ENCODE measurements around the gene WDR82. TPM values are rescaled to one million over a fixed set of nuclear protein-coding genes. Genes with fewer than 3 reads are reported as not detected.
"Not testable (repeated sequence)": the region's sequence is repeated elsewhere in the genome, so short reads cannot be mapped to it uniquely, and the experiment has no call there.

WDR82 gene
- polyA plus RNA-seq, 1 donor, result 71.9 TPM

GRCh38 chr3:52274781-52275180 is 3.7 kb downstream of the WDR82 start:
- H3K27me3 ChIP-seq (ENCODE audit: control insufficient read depth, insufficient read depth, low read length); H3K9me3 ChIP-seq (ENCODE audit: control insufficient read depth, low read depth, low read length); H3K4me3 ChIP-seq (ENCODE audit: low read length); H3K27ac ChIP-seq (ENCODE audit: low read length); DNase-seq: not testable (repeated sequence)
- H3K4me1 ChIP-seq (ENCODE audit: control insufficient read depth, insufficient read depth, low read length), result peaks cover 14% of the 10 kb centered on the region
- WGBS (ENCODE audit: insufficient coverage, low lambda C conversion rate), result no CpG with 5 or more reads among the region's 18 CpGs
- peaks cover 15% of the 10 kb centered on the region for H3K36me3 ChIP-seq (ENCODE audit: control insufficient read depth, insufficient read depth, low read length)

DNA sequence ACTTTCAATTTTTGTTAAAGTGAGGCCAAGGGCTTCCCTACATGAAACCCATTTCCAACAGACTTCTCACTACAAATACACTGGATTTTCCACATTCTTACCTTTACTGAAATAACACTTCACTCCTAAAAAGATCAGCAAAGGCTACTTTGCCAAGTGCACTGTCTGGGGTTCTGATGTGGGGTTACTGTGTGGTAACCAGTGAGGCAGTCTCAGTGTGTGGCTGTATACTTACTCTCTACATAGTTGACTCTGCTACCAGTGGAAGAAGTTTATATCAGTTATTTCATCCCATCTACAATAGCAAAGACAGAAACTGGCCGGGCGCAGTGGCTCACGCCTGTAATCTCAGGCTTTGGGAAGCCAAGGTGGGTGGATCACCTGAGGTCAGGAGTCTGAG is 5.6 kb downstream of the WDR82 start:
- H3K27ac ChIP-seq (ENCODE audit: low read length), result no peak overlapping the region
- no CpG with 5 or more reads among the region's 3 CpGs for WGBS (ENCODE audit: insufficient coverage, low lambda C conversion rate)

GRCh38 chr3:52272172-52272571 is 6.3 kb downstream of the WDR82 start:
- DNase-seq; H3K9me3 ChIP-seq (ENCODE audit: control insufficient read depth, low read depth, low read length); H3K4me1 ChIP-seq (ENCODE audit: control insufficient read depth, insufficient read depth, low read length); H3K4me3 ChIP-seq (ENCODE audit: low read length); H3K27me3 ChIP-seq (ENCODE audit: control insufficient read depth, insufficient read depth, low read length); H3K27ac ChIP-seq (ENCODE audit: low read length): not testable (repeated sequence)
- 90% methylated on average over 3 of the region's 9 CpGs for WGBS (ENCODE audit: insufficient coverage, low lambda C conversion rate)
- peaks cover 36% of the 10 kb centered on the region for H3K36me3 ChIP-seq (ENCODE audit: control insufficient read depth, insufficient read depth, low read length)

More for the DNA sequence above, 5.6 kb downstream of the WDR82 start:
- peaks cover 30% of the 10 kb centered on the region for H3K36me3 ChIP-seq (ENCODE audit: control insufficient read depth, insufficient read depth, low read length)
- H3K4me3 ChIP-seq (ENCODE audit: low read length), result no peak overlapping the region
- no peaks in the 10 kb centered on the region for H3K9me3 ChIP-seq (ENCODE audit: control insufficient read depth, low read depth, low read length)
- peaks cover 7% of the 10 kb centered on the region for H3K4me1 ChIP-seq (ENCODE audit: control insufficient read depth, insufficient read depth, low read length)
- DNase-seq, result no peak
- H3K27me3 ChIP-seq (ENCODE audit: control insufficient read depth, insufficient read depth, low read length), result no peaks in the 10 kb centered on the region

GRCh38 chr3:52270252-52270754 is 8.1 kb downstream of the WDR82 start:
- DNase-seq, result peak in 1 of 2 donors; percentile 19
- no peaks in the 10 kb centered on the region for H3K9me3 ChIP-seq (ENCODE audit: control insufficient read depth, low read depth, low read length)
- H3K36me3 ChIP-seq (ENCODE audit: control insufficient read depth, insufficient read depth, low read length), result peaks cover 49% of the 10 kb centered on the region
- WGBS (ENCODE audit: insufficient coverage, low lambda C conversion rate), result no CpG with 5 or more reads among the region's 9 CpGs
- H3K4me3 ChIP-seq (ENCODE audit: low read length), result no peak overlapping the region
- no peak overlapping the region for H3K27ac ChIP-seq (ENCODE audit: low read length)
- no peaks in the 10 kb centered on the region for H3K27me3 ChIP-seq (ENCODE audit: control insufficient read depth, insufficient read depth, low read length)
- peaks cover 3% of the 10 kb centered on the region for H3K4me1 ChIP-seq (ENCODE audit: control insufficient read depth, insufficient read depth, low read length)

DNA sequence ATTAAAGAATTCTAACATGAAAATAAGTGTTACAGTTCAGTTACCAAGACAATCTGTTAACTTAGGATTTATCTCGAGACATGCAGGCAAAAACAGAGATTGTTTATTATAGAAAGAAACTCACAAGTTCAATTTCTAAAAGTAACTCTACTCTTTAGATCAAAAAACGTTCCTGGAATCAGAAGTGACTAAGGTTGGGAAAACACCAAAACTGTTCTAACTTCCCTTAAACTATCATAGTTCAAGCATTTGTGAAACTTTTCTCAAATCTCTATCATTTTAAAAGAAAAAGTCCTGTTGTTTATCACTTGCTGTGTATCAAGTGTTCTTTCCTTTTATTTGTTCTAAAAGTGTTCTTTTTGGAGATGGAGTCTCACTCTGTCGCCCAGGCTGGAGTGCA is 8.7 kb downstream of the WDR82 start:
- H3K27ac ChIP-seq (ENCODE audit: low read length), result no peak overlapping the region
- H3K9me3 ChIP-seq (ENCODE audit: control insufficient read depth, low read depth, low read length), result no peaks in the 10 kb centered on the region
- peaks cover 3% of the 10 kb centered on the region for H3K4me1 ChIP-seq (ENCODE audit: control insufficient read depth, insufficient read depth, low read length)
- H3K36me3 ChIP-seq (ENCODE audit: control insufficient read depth, insufficient read depth, low read length), result peaks cover 52% of the 10 kb centered on the region
- 73% methylated on average over 2 of the region's 3 CpGs for whole genome bisulfite sequencing (ENCODE audit: insufficient coverage, low lambda C conversion rate)
- H3K4me3 ChIP-seq (ENCODE audit: low read length), result no peak overlapping the region
- DNase-seq, result no peak
- H3K27me3 ChIP-seq (ENCODE audit: control insufficient read depth, insufficient read depth, low read length), result no peaks in the 10 kb centered on the region

DNA sequence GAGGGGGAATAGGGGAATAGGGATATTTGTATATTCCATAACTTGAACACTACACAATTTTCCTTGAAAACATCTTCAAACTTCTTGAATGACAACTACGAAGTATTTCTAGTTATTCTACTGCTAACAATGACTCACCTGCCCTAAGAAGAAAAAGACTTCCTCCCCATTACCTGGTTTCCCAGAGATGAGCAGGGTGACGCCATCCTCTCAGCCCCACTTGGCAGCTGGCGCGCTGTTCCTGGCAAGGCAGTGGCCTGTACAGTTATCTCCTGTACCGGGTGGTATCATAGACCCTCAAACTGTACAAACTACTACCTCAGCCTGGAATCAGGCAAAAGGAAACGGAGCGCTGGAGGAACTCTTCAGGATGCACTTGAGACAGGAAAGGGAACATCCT is 10.4 kb downstream of the WDR82 start:
- Histone ChIP-seq H3K27ac (ENCODE audit: low read length) (no peak overlapping the region), H3K9me3 (ENCODE audit: control insufficient read depth, low read depth, low read length) (no peaks in the 10 kb centered on the region), H3K36me3 (ENCODE audit: control insufficient read depth, insufficient read depth, low read length) (peaks cover 65% of the 10 kb centered on the region), H3K4me1 (ENCODE audit: control insufficient read depth, insufficient read depth, low read length) (peaks cover 3% of the 10 kb centered on the region), H3K27me3 (ENCODE audit: control insufficient read depth, insufficient read depth, low read length) (no peaks in the 10 kb centered on the region), H3K4me3 (ENCODE audit: low read length) (no peak overlapping the region)
- no peak for DNase-seq
- WGBS (ENCODE audit: insufficient coverage, low lambda C conversion rate), result no CpG with 5 or more reads among the region's 7 CpGs

DNA sequence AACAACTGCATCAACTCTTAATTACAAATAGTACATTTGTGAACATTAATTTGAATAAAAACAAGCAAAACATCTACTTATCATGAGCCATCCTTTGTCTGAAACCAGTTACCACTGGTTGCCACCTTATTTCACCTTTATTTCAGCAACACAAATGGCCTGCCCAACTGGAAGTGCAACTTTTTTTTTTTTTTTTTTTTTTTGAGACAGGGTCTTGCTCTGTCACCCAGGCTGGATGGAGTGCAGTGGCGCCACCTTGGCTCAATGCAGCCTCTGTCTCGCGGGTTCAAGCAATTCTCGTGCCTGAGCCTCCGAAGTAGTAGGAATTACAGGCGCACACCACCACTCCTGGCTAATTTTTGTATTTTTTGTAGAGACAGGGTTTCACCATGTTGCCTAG is 13.1 kb downstream of the WDR82 start:
- no CpG with 5 or more reads among the region's 6 CpGs for WGBS (ENCODE audit: insufficient coverage, low lambda C conversion rate)

DNA sequence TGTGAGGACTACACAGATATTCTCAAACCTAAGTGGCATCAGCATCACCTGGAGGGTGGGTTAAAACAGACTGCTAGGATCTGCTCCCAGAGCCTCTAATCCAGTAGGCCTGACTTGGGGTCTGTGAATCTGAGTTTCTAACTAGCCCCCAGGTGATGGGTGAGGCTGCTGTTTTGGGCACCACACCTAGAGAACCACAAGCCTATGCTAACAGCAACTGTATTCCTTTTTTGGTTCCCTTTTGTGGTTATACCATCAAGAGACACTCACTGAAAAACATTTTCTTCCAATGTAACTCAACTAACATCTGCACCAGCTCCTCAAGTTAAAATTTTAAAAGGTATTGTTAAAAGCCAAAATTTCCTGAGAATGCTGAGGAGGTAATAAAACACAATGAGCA is 16.0 kb downstream of the WDR82 start:
- peaks cover 12% of the 10 kb centered on the region for H3K4me1 ChIP-seq (ENCODE audit: control insufficient read depth, insufficient read depth, low read length)
- no peak overlapping the region for H3K4me3 ChIP-seq (ENCODE audit: low read length)
- H3K9me3 ChIP-seq (ENCODE audit: control insufficient read depth, low read depth, low read length), result no peaks in the 10 kb centered on the region
- H3K36me3 ChIP-seq (ENCODE audit: control insufficient read depth, insufficient read depth, low read length), result peaks cover 87% of the 10 kb centered on the region
- H3K27me3 ChIP-seq (ENCODE audit: control insufficient read depth, insufficient read depth, low read length), result no peaks in the 10 kb centered on the region
- DNase-seq, result no peak
- no peak overlapping the region for H3K27ac ChIP-seq (ENCODE audit: low read length)

More for the DNA sequence above, 13.1 kb downstream of the WDR82 start:
- H3K27me3 ChIP-seq (ENCODE audit: control insufficient read depth, insufficient read depth, low read length), result no peaks in the 10 kb centered on the region
- DNase-seq, result no peak
- H3K9me3 ChIP-seq (ENCODE audit: control insufficient read depth, low read depth, low read length), result no peaks in the 10 kb centered on the region
- H3K36me3 ChIP-seq (ENCODE audit: control insufficient read depth, insufficient read depth, low read length), result peaks cover 76% of the 10 kb centered on the region
- no peak overlapping the region for H3K27ac ChIP-seq (ENCODE audit: low read length)
- H3K4me3 ChIP-seq (ENCODE audit: low read length), result no peak overlapping the region
- H3K4me1 ChIP-seq (ENCODE audit: control insufficient read depth, insufficient read depth, low read length), result no peaks in the 10 kb centered on the region

DNA sequence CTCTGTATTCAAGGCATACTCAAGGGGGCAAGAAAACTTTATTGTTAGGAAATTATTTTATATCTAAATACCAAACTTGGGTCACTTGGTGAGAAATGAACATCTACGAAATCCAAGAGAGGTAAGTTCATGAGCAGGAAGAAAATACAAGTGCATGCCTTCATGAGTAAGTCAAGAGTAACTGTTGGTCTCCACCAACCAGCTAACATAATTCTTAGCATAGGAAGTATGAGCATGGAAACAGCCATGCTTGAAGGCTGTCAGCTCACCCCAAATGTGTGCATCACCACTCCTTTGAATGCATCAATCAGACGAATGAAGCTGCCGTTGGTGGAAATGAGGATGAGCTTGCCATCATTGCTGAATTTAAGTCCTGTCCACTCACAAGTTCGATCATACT is 19.0 kb downstream of the WDR82 start:
- peaks cover 88% of the 10 kb centered on the region for H3K36me3 ChIP-seq (ENCODE audit: control insufficient read depth, insufficient read depth, low read length)
- H3K9me3 ChIP-seq (ENCODE audit: control insufficient read depth, low read depth, low read length), result no peaks in the 10 kb centered on the region
- no peak for DNase-seq
- no peak overlapping the region for H3K4me3 ChIP-seq (ENCODE audit: low read length)
- H3K4me1 ChIP-seq (ENCODE audit: control insufficient read depth, insufficient read depth, low read length), result peaks cover 12% of the 10 kb centered on the region
- H3K27me3 ChIP-seq (ENCODE audit: control insufficient read depth, insufficient read depth, low read length), result no peaks in the 10 kb centered on the region
- 86% methylated on average over 1 of the region's 4 CpGs for WGBS (ENCODE audit: insufficient coverage, low lambda C conversion rate)
- H3K27ac ChIP-seq (ENCODE audit: low read length), result no peak overlapping the region

- H3K9me3 ChIP-seq (ENCODE audit: control insufficient read depth, low read depth, low read length), result no peaks in the 10 kb centered on the region
- H3K27ac ChIP-seq (ENCODE audit: low read length), result no peak overlapping the region
- no peaks in the 10 kb centered on the region for H3K27me3 ChIP-seq (ENCODE audit: control insufficient read depth, insufficient read depth, low read length)
- H3K4me3 ChIP-seq (ENCODE audit: low read length), result no peak overlapping the region
- peaks cover 12% of the 10 kb centered on the region for H3K4me1 ChIP-seq (ENCODE audit: control insufficient read depth, insufficient read depth, low read length)
- H3K36me3 ChIP-seq (ENCODE audit: control insufficient read depth, insufficient read depth, low read length), result peaks cover 87% of the 10 kb centered on the region
- no peak for DNase-seq
- WGBS (ENCODE audit: insufficient coverage, low lambda C conversion rate), result no CpG with 5 or more reads among the region's 1 CpG
Observed at GRCh38 chr3:52259035-52259434, 19.4 kb downstream of the WDR82 start.

DNA sequence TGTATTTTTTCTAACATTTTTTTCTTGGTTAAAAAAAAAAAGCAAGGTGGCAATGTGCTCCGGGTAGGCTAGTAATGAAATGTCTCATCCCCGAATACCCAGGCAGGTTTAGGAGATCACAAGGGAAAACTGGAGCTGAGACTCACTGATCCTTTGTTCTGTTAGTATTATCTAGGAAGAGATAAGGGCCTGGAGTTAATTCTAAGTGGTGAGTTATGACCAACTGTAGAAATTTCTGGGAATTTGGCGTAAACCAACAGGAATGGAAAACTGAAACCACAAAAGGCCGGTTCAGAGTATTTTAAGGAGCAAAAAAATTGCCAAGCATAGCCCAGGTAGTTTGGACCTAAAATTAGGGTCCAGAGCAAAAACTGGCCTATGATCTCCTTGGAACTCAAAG is 20.5 kb downstream of the WDR82 start:
- WGBS (ENCODE audit: insufficient coverage, low lambda C conversion rate), result 30% methylated on average over 2 of the region's 4 CpGs
- no peak for DNase-seq
- Histone ChIP-seq H3K9me3 (ENCODE audit: control insufficient read depth, low read depth, low read length) (no peaks in the 10 kb centered on the region), H3K27me3 (ENCODE audit: control insufficient read depth, insufficient read depth, low read length) (no peaks in the 10 kb centered on the region), H3K4me1 (ENCODE audit: control insufficient read depth, insufficient read depth, low read length) (peaks cover 12% of the 10 kb centered on the region), H3K27ac (ENCODE audit: low read length) (no peak overlapping the region), H3K4me3 (ENCODE audit: low read length) (no peak overlapping the region), H3K36me3 (ENCODE audit: control insufficient read depth, insufficient read depth, low read length) (peaks cover 87% of the 10 kb centered on the region)

Measured in large intestine (tissue), 3 donors.